ENCODE measurements around the gene GLUD2. TPM values are rescaled to one million over a fixed set of nuclear protein-coding genes. Genes with fewer than 3 reads are reported as not detected.

GLUD2 gene
- total RNA-seq, 1 experiment from 2014 or later: 0.22 TPM

DNA sequence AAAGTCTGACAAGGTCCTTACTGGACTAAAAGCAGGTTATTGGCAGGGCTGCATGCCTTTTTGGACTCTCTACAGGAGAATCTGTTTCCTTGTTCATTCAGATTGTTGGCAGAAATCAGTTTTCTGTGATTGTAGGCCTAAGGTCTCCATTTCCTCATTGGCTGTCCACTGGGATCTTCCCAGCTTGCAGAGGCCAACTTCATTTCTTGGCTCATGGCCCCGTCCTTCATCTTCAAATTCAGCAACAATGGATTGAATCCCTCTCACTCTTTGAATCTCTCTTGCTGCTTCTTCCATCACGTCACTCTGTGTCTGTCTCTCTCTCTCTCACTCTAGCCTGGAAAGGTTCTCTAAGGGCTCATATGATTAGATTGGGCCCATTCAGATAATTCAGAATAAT lies 14.9 kb upstream of the GLUD2 start:
- H3K9ac ChIP-seq (ENCODE audit: low read length): no peak overlapping the region
- no peaks in the 10 kb centered on the region for H3K27me3 ChIP-seq (ENCODE audit: insufficient read depth, low read length)
- POLR2A ChIA-PET: no interaction called here
- no peak overlapping the region for H3K4me2 ChIP-seq (ENCODE audit: low read length)
- DNase-seq (ENCODE audit: low read depth, low spot score): no peak
- BruUV-seq (replicated peaks): no TSS peak
- no peaks in the 10 kb centered on the region for H3K9me3 ChIP-seq (ENCODE audit: control insufficient read depth in 1 of 2, insufficient read depth in 1 of 2, low read depth in 1 of 2, low read length in 2 of 2)
- ATAC-seq: no peak
- no peaks in the 10 kb centered on the region for H3K36me3 ChIP-seq (ENCODE audit: control insufficient read depth in 1 of 2, insufficient read depth in 2 of 2, low read length in 2 of 2)
- no peaks in the 10 kb centered on the region for H3K79me2 ChIP-seq (ENCODE audit: insufficient read depth, low read length)
- RAD21 ChIA-PET (ENCODE audit: low non-redundant PET in 1 of 2, low total read pairs in 2 of 2, uncharacterized antibody in 2 of 2, unreplicated experiment in 2 of 2): no interaction called here
- CTCF ChIA-PET: no interaction called here
- no peak for TF ChIP-seq EZH2 (IDR thresholded peaks at IDR 0.05)
- TF ChIP-seq, protein P1, sequence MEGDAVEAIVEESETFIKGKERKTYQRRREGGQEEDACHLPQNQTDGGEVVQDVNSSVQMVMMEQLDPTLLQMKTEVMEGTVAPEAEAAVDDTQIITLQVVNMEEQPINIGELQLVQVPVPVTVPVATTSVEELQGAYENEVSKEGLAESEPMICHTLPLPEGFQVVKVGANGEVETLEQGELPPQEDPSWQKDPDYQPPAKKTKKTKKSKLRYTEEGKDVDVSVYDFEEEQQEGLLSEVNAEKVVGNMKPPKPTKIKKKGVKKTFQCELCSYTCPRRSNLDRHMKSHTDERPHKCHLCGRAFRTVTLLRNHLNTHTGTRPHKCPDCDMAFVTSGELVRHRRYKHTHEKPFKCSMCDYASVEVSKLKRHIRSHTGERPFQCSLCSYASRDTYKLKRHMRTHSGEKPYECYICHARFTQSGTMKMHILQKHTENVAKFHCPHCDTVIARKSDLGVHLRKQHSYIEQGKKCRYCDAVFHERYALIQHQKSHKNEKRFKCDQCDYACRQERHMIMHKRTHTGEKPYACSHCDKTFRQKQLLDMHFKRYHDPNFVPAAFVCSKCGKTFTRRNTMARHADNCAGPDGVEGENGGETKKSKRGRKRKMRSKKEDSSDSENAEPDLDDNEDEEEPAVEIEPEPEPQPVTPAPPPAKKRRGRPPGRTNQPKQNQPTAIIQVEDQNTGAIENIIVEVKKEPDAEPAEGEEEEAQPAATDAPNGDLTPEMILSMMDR (IDR thresholded peaks at IDR 0.05 in 2 of 3, conservative IDR thresholded peaks at IDR 0.05 in 1 of 3; ENCODE audit: borderline replicate concordance in 1 of 3, insufficient read depth in 1 of 3, low read depth in 2 of 3, low read length in 2 of 3): no peak
- no peak for TF ChIP-seq TCF7L2 (IDR thresholded peaks at IDR 0.05; ENCODE audit: borderline replicate concordance, extremely low read depth, insufficient read depth, insufficient read length)
- TF ChIP-seq POLR2AphosphoS5 (IDR thresholded peaks at IDR 0.05; ENCODE audit: low read depth, low read length): no peak
- no peak for TF ChIP-seq MAX (IDR thresholded peaks at IDR 0.05)
- no peak overlapping the region for H3K27ac ChIP-seq (ENCODE audit: low read depth, low read length)
- H3K4me1 ChIP-seq (ENCODE audit: control insufficient read depth in 1 of 2, insufficient read depth in 2 of 2, low read length in 2 of 2): no peaks in the 10 kb centered on the region
- no peaks in the 10 kb centered on the region for H4K20me1 ChIP-seq (ENCODE audit: insufficient read depth)
- intact Hi-C loops (cut with micrococcal nuclease): no loop called here
- no peak overlapping the region for H2AFZ ChIP-seq (ENCODE audit: low read depth, low read length, poor library complexity, severe bottlenecking)
- no peak overlapping the region for H3K4me3 ChIP-seq (replicated peaks in 1 of 2; ENCODE audit: low read depth in 1 of 2, low read length in 2 of 2)
- H3K9me2 ChIP-seq (ENCODE audit: insufficient read depth): no peaks in the 10 kb centered on the region

DNA sequence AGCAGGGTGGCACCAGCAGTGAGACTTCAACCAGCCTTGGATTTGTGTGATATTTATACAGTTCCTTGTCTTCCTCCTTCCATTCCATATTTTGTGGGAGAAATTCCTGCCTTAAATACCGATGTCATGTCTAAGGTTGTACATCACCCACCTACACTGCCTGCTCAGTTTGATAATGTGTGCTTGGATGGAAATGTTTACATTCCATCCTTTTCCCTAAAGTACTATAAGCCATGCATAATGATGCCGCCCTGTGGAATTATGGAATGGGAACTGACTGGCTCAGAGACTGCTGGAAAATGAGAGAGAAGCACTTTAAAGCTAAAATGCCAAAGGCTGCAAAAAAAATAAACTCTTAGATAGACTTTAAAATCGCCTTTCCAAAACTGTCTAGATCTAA lies 11.3 kb upstream of the GLUD2 start:
- Histone ChIP-seq H3K4me3 (replicated peaks in 1 of 2; ENCODE audit: low read depth in 1 of 2, low read length in 2 of 2) (no peak overlapping the region), H3K4me1 (ENCODE audit: control insufficient read depth in 1 of 2, insufficient read depth in 2 of 2, low read length in 2 of 2) (no peaks in the 10 kb centered on the region), H3K9me3 (ENCODE audit: control insufficient read depth in 1 of 2, insufficient read depth in 1 of 2, low read depth in 1 of 2, low read length in 2 of 2) (no peaks in the 10 kb centered on the region), H4K20me1 (ENCODE audit: insufficient read depth) (no peaks in the 10 kb centered on the region), H2AFZ (ENCODE audit: low read depth, low read length, poor library complexity, severe bottlenecking) (no peak overlapping the region), H3K27me3 (ENCODE audit: insufficient read depth, low read length) (no peaks in the 10 kb centered on the region), H3K9ac (ENCODE audit: low read length) (no peak overlapping the region), H3K9me2 (ENCODE audit: insufficient read depth) (no peaks in the 10 kb centered on the region), H3K27ac (ENCODE audit: low read depth, low read length) (no peak overlapping the region), H3K4me2 (ENCODE audit: low read length) (no peak overlapping the region), H3K79me2 (ENCODE audit: insufficient read depth, low read length) (no peaks in the 10 kb centered on the region), H3K36me3 (ENCODE audit: control insufficient read depth in 1 of 2, insufficient read depth in 2 of 2, low read length in 2 of 2) (no peaks in the 10 kb centered on the region)
- no TSS peak for BruUV-seq (replicated peaks)
- ATAC-seq (no peak), DNase-seq (ENCODE audit: low read depth, low spot score) (no peak)
- POLR2A ChIA-PET: no interaction called here
- RAD21 ChIA-PET (ENCODE audit: low non-redundant PET in 1 of 2, low total read pairs in 2 of 2, uncharacterized antibody in 2 of 2, unreplicated experiment in 2 of 2): no interaction called here
- CTCF ChIA-PET: no interaction called here
- intact Hi-C loops (cut with micrococcal nuclease): no loop called here
- no peak for TF ChIP-seq POLR2A (IDR thresholded peaks at IDR 0.05; ENCODE audit: borderline replicate concordance, extremely low read depth, insufficient read depth, insufficient read length)
- no peak for TF ChIP-seq YY1 (IDR thresholded peaks at IDR 0.05; ENCODE audit: extremely low read depth, insufficient replicate concordance, low read depth, low read length)
- no peak for TF ChIP-seq ZFX (IDR thresholded peaks at IDR 0.05)
- TF ChIP-seq EZH2phosphoT487 (IDR thresholded peaks at IDR 0.05; ENCODE audit: borderline replicate concordance): no peak
- TF ChIP-seq, protein P2, sequence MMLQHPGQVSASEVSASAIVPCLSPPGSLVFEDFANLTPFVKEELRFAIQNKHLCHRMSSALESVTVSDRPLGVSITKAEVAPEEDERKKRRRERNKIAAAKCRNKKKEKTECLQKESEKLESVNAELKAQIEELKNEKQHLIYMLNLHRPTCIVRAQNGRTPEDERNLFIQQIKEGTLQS (IDR thresholded peaks at IDR 0.05): no peak
- no peak for TF ChIP-seq REST (IDR thresholded peaks at IDR 0.05; ENCODE audit: low read depth)
- no peak for TF ChIP-seq SRF (IDR thresholded peaks at IDR 0.05; ENCODE audit: low read depth)
- no peak for TF ChIP-seq FOSL1 (IDR thresholded peaks at IDR 0.05; ENCODE audit: low read depth)
- no peak for TF ChIP-seq JUND (IDR thresholded peaks at IDR 0.05)
- TF ChIP-seq RAD21 (IDR thresholded peaks at IDR 0.05; ENCODE audit: low read depth): no peak
- TF ChIP-seq SIN3A (IDR thresholded peaks at IDR 0.05; ENCODE audit: low read depth): no peak
- TF ChIP-seq CEBPB (IDR thresholded peaks at IDR 0.05; ENCODE audit: low read depth): no peak
- no peak for TF ChIP-seq TCF7L2 (IDR thresholded peaks at IDR 0.05; ENCODE audit: borderline replicate concordance, extremely low read depth, insufficient read depth, insufficient read length)
